Panc1 (cell line): Measurements from ENCODE around the gene SLC2A2.

ENCODE experiments used
- CTCF ChIP-seq: fragments of 450-650 bp; IDR thresholded peaks from 2 replicates; pipeline ENCODE4 v1.5.1; 2017; ENCODE audit warnings: mild to moderate bottlenecking
- POLR2AphosphoS5 ChIP-seq: IDR thresholded peaks from 2 replicates; pipeline ENCODE4 v1.6.1; 2012; ENCODE audit warnings: mild to moderate bottlenecking, low read depth, low read length, moderate library complexity

- TF ChIP-seq CTCF (no peak), POLR2AphosphoS5 (no peak)
Measured at GRCh38 chr3:170997961-170998913, 28.3 kb downstream of the SLC2A2 start.
